ELF-1 (cell line): ENCODE results near the gene RNF167.

ENCODE experiments used
- DNase-seq: peaks from one replicate; pipeline ENCODE4 v3.0.0-alpha.2; 2016; ENCODE audit warnings: low read depth, low spot score

Gene RNF167

GRCh38 chr17:4978726-4979125 is 38.7 kb downstream of the RNF167 start:
- no peak for DNase-seq

GRCh38 chr17:4980644-4981216 is 40.7 kb downstream of the RNF167 start:
- DNase-seq: peak; percentile 70

- DNase-seq: no peak
Observed at GRCh38 chr17:4982305-4982704, 42.2 kb downstream of the RNF167 start.

GRCh38 chr17:4986403-4986802 is 46.3 kb downstream of the RNF167 start:
- no peak for DNase-seq

GRCh38 chr17:4986951-4987766 is 47.1 kb downstream of the RNF167 start, which contains the start of gene CAMTA2:
CAMTA2 (minus strand) TSS chr17:4987675; CDS start chr17:4986222, 1,453 bp downstream.
- DNase-seq: peak; percentile 85

- DNase-seq: no peak
Observed at GRCh38 chr17:4987767-4988567, 47.9 kb downstream of the RNF167 start.

GRCh38 chr17:4994081-4994595 is 54.1 kb downstream of the RNF167 start:
- no peak for DNase-seq
